Heart left ventricle (tissue), 13 donors: ENCODE data around the gene MORC2.

ENCODE experiments used
- POLR2A ChIP-seq, 2 donors: fragments of 450-650 bp; IDR thresholded peaks; one replicate each; pipeline ENCODE4 v1.6.1; 2017; ENCODE audit warnings: antibody characterized with exemption in 2 of 2, mild to moderate bottlenecking in 2 of 2, moderate library complexity in 2 of 2
- TF ChIP-seq, protein P1 (sequence below), 12 donors: fragments of 200-600 bp; sonication (generic) in 4 of 12; IDR thresholded peaks; one replicate each; pipeline versions ENCODE4 v1.5.0 to v1.8.0; 2018 to 2022; ENCODE audit warnings: antibody characterized with exemption in 12 of 12, mild to moderate bottlenecking in 5 of 12
- donor health status: ischemic (EF 13 %, LVEDD 7.1; RV severe dilation, severe dysfunction).
- donor health status: DM: no; HTN: yes; CAD: no.
- donor health status: DM: no; HTN: no; CAD: no.
- donor health status: ischemic (EF 25% LVEDD 6.9; RV normal size, moderate dysfunction).
- donor health status: ischemic (EF 25% LVEDD 5.7; RV mildly dilated, moderate dysfunction).
- donor health status: ischemic (EF 35%, LVEDD 5.7; RV mildly dilated, moderate dysfunction).
- donor health status: nonischemic (EF 11% LVEDD 7.7; RV severe dilation, severe dysfunction).
- donor health status: DM: yes; HTN: yes; CAD: no.
- donor health status: PGD.
- donor health status: ischemic (EF 29% LVEDD 5.4; RV normal size, mild dysfunction).
- donor health status: nonischemic (EF 23%, LVEDD 6.1; RV moderate dilation, normal function).

DNA sequence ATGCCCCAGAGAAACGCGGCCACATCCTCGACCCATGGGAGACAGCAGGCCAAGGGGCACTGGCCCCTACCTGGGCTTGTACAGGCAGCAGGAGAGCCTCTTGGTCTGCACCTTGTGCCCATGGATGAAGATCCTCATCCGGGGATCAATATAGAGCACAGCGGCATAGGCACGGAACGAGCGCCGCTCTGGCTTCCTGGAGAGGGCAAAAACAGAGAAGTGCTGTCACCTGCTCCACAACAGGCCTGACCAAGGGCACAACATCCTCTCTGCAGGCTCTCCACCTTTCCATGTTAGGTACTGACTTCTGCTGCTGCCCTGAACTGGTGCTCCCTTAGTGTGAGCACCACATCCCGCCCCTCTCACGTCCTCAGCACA, 27.2 kb downstream of the MORC2 start:
- TF ChIP-seq, protein P1, sequence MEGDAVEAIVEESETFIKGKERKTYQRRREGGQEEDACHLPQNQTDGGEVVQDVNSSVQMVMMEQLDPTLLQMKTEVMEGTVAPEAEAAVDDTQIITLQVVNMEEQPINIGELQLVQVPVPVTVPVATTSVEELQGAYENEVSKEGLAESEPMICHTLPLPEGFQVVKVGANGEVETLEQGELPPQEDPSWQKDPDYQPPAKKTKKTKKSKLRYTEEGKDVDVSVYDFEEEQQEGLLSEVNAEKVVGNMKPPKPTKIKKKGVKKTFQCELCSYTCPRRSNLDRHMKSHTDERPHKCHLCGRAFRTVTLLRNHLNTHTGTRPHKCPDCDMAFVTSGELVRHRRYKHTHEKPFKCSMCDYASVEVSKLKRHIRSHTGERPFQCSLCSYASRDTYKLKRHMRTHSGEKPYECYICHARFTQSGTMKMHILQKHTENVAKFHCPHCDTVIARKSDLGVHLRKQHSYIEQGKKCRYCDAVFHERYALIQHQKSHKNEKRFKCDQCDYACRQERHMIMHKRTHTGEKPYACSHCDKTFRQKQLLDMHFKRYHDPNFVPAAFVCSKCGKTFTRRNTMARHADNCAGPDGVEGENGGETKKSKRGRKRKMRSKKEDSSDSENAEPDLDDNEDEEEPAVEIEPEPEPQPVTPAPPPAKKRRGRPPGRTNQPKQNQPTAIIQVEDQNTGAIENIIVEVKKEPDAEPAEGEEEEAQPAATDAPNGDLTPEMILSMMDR (IDR thresholded peaks at IDR 0.05): no peak
- TF ChIP-seq POLR2A (IDR thresholded peaks at IDR 0.05): no peak
